GM08714 (cell line): ENCODE results near the gene GDF3.
"Not testable (repeated sequence)": the region's sequence is repeated elsewhere in the genome, so short reads cannot be mapped to it uniquely, and the experiment has no call there.

Experiments used
- H3K4me3 ChIP-seq: fragments of 200-500 bp; sonication (Bioruptor generic); 2 replicates; pipeline ENCODE4 v1.5.1; 2014; ENCODE audit warnings: mild to moderate bottlenecking, low read length, inconsistent platforms
- ZNF274 ChIP-seq: IDR thresholded peaks from 2 replicates; pipeline ENCODE4 v1.6.1; 2012; ENCODE audit warnings: mild to moderate bottlenecking, low read depth, low read length

GDF3 gene

DNA sequence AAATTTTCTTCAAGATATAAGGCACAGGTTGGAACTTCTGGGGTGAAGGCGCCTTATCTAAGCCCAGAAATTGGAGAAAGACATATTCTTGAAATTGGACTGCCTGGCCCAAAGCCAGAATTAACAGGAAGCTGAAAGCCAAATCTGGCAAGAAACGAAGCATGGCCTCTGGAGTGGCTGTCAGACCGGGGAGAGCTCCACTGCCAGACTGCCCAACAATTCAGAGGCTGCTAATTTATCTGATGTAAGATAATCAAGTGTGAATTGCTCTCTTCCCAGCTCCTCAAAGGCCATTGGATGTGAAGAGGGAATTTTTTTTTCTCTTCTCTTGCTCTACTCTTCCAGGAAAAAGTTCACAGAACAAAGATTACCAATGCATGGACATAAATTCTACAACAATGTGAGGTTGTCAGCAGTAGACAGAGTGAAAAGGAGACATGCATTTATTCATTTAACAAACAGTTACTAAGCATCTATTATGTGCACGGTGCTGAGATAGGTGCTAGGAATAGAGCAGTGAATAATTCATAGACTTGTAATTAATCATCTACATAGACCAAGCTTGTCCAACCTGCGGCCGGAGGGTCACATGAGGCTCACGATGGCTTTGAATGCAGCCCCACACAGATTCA lies at the start of gene GDF3:
Gene GDF3 (minus strand): TSS at position 210 of the 632 bp plus-strand sequence. CDS start 47 bp downstream, at position 163.
- no peak within 1 kb of the TSS for H3K4me3 ChIP-seq
- no peak for TF ChIP-seq ZNF274

DNA sequence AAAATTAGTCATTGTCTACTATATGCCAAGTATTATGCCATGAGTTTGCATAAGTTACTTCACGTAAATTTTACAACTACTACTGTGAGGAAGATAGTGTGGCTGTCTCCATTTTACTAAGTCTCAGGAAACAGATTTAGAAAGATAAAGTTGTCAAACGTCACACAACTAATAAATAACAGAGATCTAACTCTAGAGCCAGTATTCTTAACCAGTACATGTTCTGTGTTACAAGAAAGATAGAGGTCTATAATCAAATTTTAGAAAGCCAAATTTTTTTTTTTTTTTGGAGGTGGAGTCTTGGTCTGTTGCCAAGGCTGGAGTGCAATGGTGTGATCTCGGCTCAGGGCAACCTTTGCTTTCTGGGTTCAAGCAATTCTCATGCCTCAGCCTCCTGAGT lies 37.4 kb upstream of the GDF3 start:
- no peak overlapping the region for H3K4me3 ChIP-seq

DNA sequence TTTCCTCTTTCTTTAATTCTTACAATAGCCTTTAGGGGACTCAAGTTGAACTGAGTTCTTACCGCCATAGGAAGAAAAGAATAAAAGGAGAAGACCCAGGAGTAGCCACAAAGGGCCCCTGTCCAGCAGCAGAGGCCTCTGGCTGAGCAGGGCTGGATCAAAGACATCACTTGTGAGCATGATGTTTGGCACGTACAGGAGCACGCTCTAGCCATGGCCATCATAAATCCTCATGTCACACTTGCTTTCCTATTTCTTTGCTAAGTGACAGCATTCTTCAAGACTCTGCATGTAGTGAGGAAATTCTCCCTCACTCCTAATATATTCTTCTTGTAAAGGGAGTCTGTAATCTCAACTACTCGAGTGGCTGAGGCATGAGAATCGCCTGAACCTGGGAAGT lies 35.9 kb upstream of the GDF3 start:
- TF ChIP-seq ZNF274, result no peak
- H3K4me3 ChIP-seq, result no peak overlapping the region

More for the DNA sequence above, 37.4 kb upstream of the GDF3 start:
- TF ChIP-seq ZNF274, result no peak

DNA sequence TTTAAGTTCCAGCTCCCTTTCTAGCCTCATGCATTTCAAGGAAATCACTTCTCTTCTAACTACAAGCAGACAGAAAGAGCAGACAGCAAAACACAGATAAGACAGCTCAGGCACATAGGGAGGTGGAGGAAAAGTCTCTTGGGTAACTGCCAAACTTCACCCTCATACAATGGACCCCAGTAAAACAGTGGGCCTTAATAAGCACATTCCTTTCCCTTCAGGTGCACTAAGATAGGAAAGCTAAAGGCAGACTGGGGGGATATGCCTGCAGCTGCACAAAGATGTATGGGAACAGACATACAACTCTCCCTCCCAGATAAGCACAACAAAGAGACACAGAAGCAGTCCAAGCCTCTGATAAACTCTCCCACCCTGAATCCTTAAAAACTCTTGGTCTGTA lies 35.4 kb upstream of the GDF3 start:
- H3K4me3 ChIP-seq, result not testable (repeated sequence)

DNA sequence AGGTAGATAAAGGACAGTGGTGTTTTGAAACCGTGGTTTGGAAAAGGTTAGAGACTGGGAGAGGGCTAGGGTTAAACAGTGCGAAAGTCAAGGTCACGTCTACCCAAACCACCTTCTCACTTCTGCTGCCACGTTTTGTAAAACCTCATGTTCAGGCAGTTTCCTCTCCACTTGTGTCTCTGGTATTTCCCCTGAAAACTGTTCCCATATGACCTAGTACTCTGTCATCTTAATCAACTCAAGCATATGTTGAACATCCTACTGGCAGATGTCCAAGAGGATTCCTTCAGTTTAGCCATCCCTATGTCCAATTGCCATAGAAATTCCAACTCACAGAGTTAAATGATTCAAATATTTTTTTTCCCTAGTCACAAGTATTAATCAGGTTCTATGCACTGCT lies 34.2 kb upstream of the GDF3 start:
- no peak for TF ChIP-seq ZNF274
- H3K4me3 ChIP-seq, result no peak overlapping the region

DNA sequence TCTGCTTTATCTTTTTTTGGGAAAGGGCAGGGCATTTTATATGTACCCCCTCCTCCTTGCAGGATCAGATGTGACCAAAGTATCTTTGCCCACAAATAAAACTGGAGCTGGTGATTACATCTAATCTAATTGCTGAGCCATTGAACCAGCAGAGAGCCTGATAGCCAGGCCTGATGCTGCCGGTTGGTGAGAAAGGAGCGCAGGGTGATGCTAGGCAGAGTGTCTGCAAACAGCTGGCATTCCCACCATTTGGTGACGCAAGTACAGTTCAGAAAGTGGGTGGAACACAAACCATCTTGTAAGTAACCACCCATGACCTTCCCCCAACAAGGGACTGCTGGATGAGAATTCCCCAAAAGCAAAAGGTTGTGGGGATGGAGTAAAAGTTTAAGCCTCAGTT lies 28.4 kb upstream of the GDF3 start:
- TF ChIP-seq ZNF274, result no peak

DNA sequence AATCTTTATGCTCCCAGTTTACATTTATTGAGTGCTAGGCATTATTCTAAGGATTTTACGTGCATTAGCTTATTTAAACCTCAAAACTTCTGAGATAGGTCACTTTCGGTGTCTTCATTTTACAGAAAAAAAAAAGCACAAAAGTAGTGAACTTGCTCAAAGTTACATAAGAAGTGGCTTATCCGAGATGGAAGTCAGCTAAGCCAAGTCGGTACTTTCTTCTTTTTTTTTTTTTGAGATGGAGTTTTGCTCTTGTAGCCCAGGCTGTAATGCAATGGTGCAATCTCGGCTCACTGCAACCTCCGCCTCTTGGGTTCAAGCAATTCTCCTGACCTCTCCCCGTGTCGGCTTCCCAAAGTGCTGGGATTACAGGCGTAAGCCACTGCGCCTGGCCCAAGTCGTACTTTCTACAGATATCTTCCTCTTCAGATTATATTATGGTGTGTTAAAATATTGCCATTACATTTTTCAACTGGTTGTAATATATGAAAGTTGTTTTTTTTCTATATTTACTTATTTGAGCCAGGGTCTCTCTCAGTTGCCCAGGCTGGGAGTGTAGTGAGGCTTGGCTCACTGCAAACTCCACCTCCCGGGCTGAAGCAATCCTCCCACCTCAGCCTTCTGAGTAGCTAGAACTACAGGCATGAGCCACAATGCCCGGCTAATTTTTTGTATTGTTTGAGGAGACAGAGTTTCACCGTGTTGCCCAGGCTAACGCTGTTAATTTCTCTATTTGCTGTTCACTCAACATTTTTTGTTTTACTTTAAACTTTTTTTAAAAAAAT lies 24.6 kb upstream of the GDF3 start:
- TF ChIP-seq ZNF274, result no peak
- no peak overlapping the region for H3K4me3 ChIP-seq

More for the DNA sequence above, 28.4 kb upstream of the GDF3 start:
- H3K4me3 ChIP-seq, result no peak overlapping the region

DNA sequence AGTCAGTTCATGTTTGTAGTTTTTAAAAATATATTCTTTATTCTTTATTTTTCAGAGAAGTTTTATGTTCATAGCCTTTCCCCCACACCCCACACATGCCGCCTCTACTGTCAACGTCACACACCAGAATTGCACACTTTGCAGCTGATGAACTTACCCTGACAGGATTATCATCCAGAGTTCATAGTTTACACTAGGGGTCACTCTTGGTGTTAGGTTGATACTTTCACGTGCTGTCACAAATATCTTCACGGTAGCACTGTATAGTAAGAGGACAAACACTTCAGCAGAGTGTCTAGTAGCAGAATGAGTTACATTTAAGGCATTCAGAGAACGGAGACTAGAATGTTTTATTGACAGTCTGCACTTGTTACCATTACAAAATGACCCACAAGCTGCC lies 20.8 kb upstream of the GDF3 start:
- H3K4me3 ChIP-seq, result no peak overlapping the region

DNA sequence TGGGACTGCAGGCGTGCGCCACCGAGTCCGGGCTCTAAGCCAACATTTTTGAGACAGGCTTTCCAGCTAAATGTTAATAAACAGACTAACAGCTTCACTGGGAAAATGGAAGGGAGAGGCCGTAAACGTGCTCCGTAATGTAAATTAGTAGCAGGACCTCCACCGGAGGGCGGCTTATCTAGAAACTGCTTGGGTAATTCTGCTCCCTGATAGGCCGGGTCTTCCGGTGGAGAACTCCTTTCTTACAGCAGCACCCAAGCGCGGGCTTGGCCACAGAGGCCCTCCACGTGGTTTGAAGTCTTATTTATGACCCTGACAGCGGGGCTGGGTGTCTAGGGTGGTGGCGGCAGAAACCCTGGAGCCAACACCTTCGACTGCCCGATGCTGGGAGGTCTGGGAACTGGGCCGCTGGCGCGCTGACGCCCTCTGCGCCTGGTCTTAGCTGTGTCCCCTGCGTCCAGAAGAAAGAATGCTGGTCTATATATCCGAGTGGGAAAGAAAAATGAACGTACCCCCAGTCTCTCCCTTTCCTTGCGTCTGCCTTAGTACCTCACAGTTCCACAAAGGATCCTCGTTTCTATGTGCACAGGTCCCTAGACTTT lies 17.4 kb upstream of the GDF3 start:
- TF ChIP-seq ZNF274, result no peak
- no peak overlapping the region for H3K4me3 ChIP-seq

More for the DNA sequence above, 20.8 kb upstream of the GDF3 start:
- no peak for TF ChIP-seq ZNF274

DNA sequence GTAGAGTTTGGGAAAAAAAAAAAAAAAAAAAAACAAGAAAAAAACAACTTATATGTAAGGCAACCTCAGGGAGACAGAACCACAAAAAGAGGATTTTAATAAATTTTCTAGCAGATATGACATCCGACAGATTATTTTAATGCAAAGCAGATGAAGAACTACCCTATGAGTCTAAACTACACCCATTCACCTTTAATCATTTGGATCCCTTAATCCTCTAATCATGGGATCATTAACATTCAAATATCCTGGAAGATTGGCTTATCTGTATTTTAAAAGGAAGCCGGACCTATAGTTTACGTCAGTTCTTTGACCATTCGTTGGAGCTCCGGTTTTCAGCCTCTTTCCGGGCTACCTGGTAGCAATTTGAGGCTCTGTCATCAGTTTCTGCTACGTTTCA lies 15.6 kb upstream of the GDF3 start, which contains the start of gene DPPA3:
Gene DPPA3 (plus strand): TSS at position 301 of the 400 bp plus-strand sequence. CDS start 138 bp downstream, outside the sequence.
- no peak within 1 kb of the TSS for H3K4me3 ChIP-seq
- TF ChIP-seq ZNF274, result no peak

DNA sequence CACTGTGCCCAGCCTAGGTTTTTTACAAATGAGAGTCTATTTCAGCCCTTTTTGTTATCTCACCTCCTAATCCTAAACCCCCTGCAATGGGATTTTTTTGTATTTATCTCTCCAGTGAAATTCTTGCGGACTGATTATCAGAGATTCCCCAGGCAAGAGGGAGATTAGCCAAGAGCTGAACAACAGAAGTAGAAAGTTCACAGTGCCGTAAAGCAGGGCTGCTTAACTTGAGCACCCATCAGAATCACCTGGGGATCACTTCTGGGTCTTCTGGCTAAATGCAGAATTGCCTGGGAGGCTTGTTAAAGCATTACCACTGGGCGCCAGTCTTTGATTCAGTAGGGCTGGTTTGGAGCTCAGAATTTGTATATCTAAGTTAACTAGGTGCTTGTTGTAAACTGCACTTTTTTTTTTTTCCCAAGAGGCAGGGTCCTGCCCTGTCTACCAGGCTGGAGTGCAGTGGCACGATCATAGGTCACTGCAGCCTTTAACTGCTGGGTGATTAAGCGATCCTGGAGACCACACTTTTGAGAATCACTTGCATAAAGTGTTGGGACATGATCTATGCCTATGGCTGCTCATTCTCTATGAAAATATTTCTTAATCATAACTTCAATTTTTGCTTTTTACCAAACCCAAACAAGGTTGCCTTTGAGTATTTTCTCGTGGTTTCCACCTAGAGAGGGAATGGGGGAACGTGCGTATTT lies 14.5 kb upstream of the GDF3 start:
- TF ChIP-seq ZNF274, result no peak

DNA sequence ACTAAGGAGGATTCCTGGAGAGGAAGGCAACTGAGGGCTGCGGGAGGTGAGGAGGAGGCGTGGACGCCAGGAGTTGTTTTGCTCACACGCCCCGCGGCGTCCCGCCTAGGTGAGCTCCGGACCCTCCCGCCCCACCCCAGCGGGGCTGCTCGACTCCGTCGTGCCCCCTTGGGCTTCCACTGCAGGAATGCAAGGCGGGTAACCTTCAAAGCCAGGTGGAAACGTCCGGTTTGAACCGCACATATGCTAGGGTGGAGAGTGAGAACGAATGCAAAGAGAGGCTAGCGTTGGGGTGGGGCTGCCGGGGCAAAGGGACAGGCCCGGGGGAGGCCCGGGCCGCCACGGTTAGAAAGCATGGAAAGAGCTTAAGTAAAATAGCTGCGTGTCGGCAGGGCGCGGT lies 10.3 kb upstream of the GDF3 start:
- no peak for TF ChIP-seq ZNF274
- H3K4me3 ChIP-seq, result no peak overlapping the region

More for the DNA sequence above, 14.5 kb upstream of the GDF3 start:
- H3K4me3 ChIP-seq, result no peak overlapping the region

DNA sequence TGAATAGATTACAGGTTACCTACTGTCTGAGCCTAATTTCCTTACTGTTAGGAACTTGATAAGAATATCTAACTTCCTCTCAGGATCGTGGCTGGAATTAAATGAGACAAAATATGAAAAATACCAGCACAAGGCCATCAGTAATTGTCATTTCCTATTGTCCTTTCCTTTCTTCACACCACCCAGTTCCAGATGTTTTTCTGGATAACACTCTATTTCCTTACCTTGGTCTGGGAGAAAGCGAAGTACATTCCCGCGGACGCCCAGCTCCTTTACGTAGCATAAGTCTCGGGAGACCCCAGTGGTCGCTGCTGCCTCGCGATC lies 376 bp downstream of the GDF3 start:
- no peak for TF ChIP-seq ZNF274
- no peak overlapping the region for H3K4me3 ChIP-seq

DNA sequence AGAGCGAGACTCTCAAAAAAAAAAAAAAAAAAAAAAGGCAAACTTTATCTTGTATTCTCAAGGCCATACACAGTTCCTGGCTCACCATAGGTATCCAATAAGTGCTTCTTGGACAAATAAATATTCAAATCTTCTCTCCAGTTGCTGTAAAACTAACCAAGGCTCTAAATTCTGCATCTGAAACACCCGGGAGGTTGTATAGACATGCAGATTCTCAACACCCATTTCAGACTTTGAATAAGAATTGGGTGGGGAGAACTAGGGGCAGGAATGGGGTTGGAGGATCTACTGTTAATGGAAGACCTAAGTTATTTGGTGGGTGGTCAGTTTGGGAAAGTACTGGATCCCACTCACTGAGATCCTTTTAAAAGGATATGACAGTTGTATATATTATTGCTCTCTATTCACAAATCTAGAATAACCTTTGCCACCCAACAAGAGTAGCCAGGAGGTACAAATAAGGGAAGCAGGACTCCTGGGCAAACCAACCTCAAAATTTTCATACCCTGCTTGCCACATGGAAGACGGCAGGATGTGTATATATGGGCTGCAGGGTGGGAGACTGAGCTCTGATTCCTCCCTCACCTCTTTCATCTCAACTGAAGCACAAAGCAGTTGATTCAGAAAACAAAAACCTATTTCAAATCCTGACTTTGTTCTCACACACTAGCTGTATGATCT lies 879 bp downstream of the GDF3 start:
- H3K4me3 ChIP-seq, result no peak overlapping the region

More for the DNA sequence above, 879 bp downstream of the GDF3 start:
- no peak for TF ChIP-seq ZNF274
